Neutrophil (primary cell): ENCODE measurements around the gene FGF5.

Source experiments
- H3K27ac ChIP-seq: fragments of 200-600 bp; sonication (generic); 2 replicates; pipeline ENCODE4 v1.5.1; 2016; ENCODE audit warnings: mild to moderate bottlenecking, moderate library complexity
- H3K27me3 ChIP-seq: fragments of 200-600 bp; sonication (generic); 2 replicates; pipeline ENCODE4 v1.6.0; 2016; ENCODE audit warnings: mild to moderate bottlenecking
- H3K36me3 ChIP-seq: fragments of 200-600 bp; sonication (generic); 2 replicates; pipeline ENCODE4 v1.5.1; 2017
- H3K4me1 ChIP-seq, 2 experiments: fragments of 200-600 bp in 1 of 2; sonication (generic) in 1 of 2; 1 replicate in 1 of 2; 2 replicates in 1 of 2; pipeline versions ENCODE4 v1.5.1 to v1.6.1; 2013 to 2016; ENCODE audit warnings: low read depth in 1 of 2, low read length in 1 of 2, mild to moderate bottlenecking in 1 of 2, moderate library complexity in 1 of 2; ENCODE audit not compliant: control insufficient read depth in 1 of 2, insufficient read depth in 1 of 2
- H3K4me3 ChIP-seq, 2 experiments: fragments of 200-600 bp in 1 of 2; sonication (generic) in 1 of 2; 1 replicate in 1 of 2; 2 replicates in 1 of 2; pipeline ENCODE4 v1.5.1; 2013 to 2016; ENCODE audit warnings: low read depth in 1 of 2, low read length in 1 of 2, mild to moderate bottlenecking in 1 of 2, moderate library complexity in 1 of 2
- H3K9me3 ChIP-seq: fragments of 200-600 bp; sonication (generic); 2 replicates; pipeline ENCODE4 v1.5.1; 2016
- CTCF ChIP-seq: fragments of 200-600 bp; sonication (generic); IDR thresholded peaks from 2 replicates; pipeline ENCODE4 v1.5.1; 2016; ENCODE audit warnings: antibody characterized with exemption

The FGF5 gene

GRCh38 chr4:80307183-80307735, 40.8 kb downstream of the FGF5 start:
- no peaks in the 10 kb centered on the region for H3K9me3 ChIP-seq
- no peaks in the 10 kb centered on the region for H3K36me3 ChIP-seq
- H3K4me1 ChIP-seq, result no peaks in the 10 kb centered on the region
- no peak overlapping the region for H3K4me3 ChIP-seq
- no peak for TF ChIP-seq CTCF
- H3K27ac ChIP-seq, result no peak overlapping the region
- peaks cover 34% of the 10 kb centered on the region for H3K27me3 ChIP-seq

GRCh38 chr4:80307774-80308465, 41.5 kb downstream of the FGF5 start:
- H3K4me3 ChIP-seq, result no peak overlapping the region
- H3K27ac ChIP-seq, result no peak overlapping the region
- H3K4me1 ChIP-seq, result no peaks in the 10 kb centered on the region
- H3K27me3 ChIP-seq, result peaks cover 34% of the 10 kb centered on the region
- no peak for TF ChIP-seq CTCF
- no peaks in the 10 kb centered on the region for H3K36me3 ChIP-seq
- H3K9me3 ChIP-seq, result no peaks in the 10 kb centered on the region

DNA sequence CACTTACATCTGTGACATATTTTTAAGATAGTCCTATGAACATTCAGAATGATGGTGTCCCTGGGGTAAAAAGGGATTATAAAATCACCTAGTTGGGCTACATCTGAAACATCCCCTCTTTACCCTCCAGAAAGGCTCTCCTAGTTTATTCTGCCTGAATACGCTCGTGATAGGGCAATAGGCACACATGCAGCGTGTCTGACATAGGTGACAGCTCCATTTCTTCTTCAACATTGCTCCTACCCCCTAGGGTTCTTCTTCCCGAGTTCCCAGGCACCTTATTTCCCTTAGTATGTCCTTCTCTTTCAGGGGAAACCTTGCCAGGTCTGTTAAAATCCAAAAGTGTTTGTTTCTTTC, 42.0 kb downstream of the FGF5 start:
- H3K27me3 ChIP-seq, result peaks cover 34% of the 10 kb centered on the region
- H3K36me3 ChIP-seq, result no peaks in the 10 kb centered on the region
- no peak overlapping the region for H3K27ac ChIP-seq
- TF ChIP-seq CTCF, result no peak
- no peaks in the 10 kb centered on the region for H3K9me3 ChIP-seq
- H3K4me3 ChIP-seq, result no peak overlapping the region
- H3K4me1 ChIP-seq, result no peaks in the 10 kb centered on the region

DNA sequence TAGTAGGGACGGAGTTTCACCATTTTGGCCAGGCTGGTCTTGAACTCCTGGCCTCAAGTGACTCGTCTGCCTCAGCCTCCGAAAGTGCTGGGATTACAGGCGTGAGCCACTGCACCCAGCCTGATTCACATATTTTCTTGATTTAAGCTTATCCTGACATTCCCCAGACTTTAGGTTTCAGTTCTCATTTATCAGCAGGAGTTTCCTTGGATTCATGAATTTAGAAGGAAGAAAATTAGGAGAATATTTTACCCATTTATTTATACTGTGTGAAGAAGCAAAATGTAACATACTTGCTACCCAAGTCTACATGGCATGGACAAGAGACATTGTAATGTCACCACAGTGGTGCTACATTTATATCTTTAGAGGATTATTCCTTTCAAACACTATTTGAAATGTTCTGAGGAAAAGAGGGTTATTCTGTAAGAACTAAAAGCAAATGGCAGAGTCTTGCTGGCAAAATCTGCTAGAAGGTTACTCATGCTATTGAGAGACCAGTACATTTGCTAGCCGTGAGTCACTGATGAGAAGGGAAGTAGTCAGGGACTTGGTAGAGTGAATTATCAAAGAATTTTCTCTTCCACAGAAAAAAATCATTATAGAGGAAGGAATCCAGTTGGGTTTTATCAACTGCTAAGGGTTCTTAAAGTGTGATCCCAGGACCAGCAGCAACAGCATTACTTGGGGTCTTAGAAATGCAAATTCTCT, 43.0 kb downstream of the FGF5 start:
- Histone ChIP-seq H3K4me1 (no peaks in the 10 kb centered on the region), H3K36me3 (no peaks in the 10 kb centered on the region), H3K9me3 (no peaks in the 10 kb centered on the region), H3K4me3 (no peak overlapping the region), H3K27me3 (peaks cover 36% of the 10 kb centered on the region), H3K27ac (no peak overlapping the region)
- TF ChIP-seq CTCF, result no peak

- Histone ChIP-seq H3K9me3 (no peaks in the 10 kb centered on the region), H3K36me3 (no peaks in the 10 kb centered on the region), H3K27me3 (peaks cover 28% of the 10 kb centered on the region), H3K4me3 (no peak overlapping the region), H3K27ac (no peak overlapping the region), H3K4me1 (no peaks in the 10 kb centered on the region)
- no peak for TF ChIP-seq CTCF
Measured at GRCh38 chr4:80311130-80311529, 44.7 kb downstream of the FGF5 start.
